HG02943 (cell line): ENCODE measurements around the gene CLECL1.
"Not testable (repeated sequence)": the region's sequence is repeated elsewhere in the genome, so short reads cannot be mapped to it uniquely, and the experiment has no call there.

Source experiments
- ATAC-seq: cut with Tn5 transposase; IDR thresholded peaks from one replicate; pipeline ENCODE4 v1.9.1; 2021; ENCODE audit warnings: mild to moderate bottlenecking, low read depth, moderate library complexity; ENCODE audit not compliant: unreplicated experiment

The CLECL1 gene

GRCh38 chr12:9699269-9699897, 33.5 kb downstream of the CLECL1 start:
- ATAC-seq, result no peak

- no peak for ATAC-seq
These were observed 34.2 kb downstream of the CLECL1 start for GRCh38 chr12:9698681-9699080.

- no peak for ATAC-seq
These were observed 35.3 kb downstream of the CLECL1 start for GRCh38 chr12:9697619-9698018.

- ATAC-seq, result not testable (repeated sequence)
These were observed 37.2 kb downstream of the CLECL1 start for GRCh38 chr12:9695661-9696060.

- not testable (repeated sequence) for ATAC-seq
These were observed 37.7 kb downstream of the CLECL1 start for GRCh38 chr12:9695150-9695549.

GRCh38 chr12:9694241-9694640, 38.7 kb downstream of the CLECL1 start:
- ATAC-seq, result no peak

- ATAC-seq, result no peak
These were observed 40.0 kb downstream of the CLECL1 start for GRCh38 chr12:9692909-9693308.

GRCh38 chr12:9687228-9687627, 45.7 kb downstream of the CLECL1 start:
- no peak for ATAC-seq

GRCh38 chr12:9685915-9686314, 47.0 kb downstream of the CLECL1 start:
- ATAC-seq, result no peak

- ATAC-seq, result not testable (repeated sequence)
These were observed 47.5 kb downstream of the CLECL1 start for GRCh38 chr12:9685366-9685765.

GRCh38 chr12:9682949-9683348, 49.9 kb downstream of the CLECL1 start:
- not testable (repeated sequence) for ATAC-seq

- ATAC-seq, result not testable (repeated sequence)
These were observed 50.4 kb downstream of the CLECL1 start for GRCh38 chr12:9682508-9682907.

- ATAC-seq, result no peak
These were observed 58.7 kb downstream of the CLECL1 start for GRCh38 chr12:9674226-9674590.

GRCh38 chr12:9673404-9674225, 59.3 kb downstream of the CLECL1 start:
- ATAC-seq, result no peak
